Measurements from ENCODE around the gene ZNF532.
"Not testable (repeated sequence)": the region's sequence is repeated elsewhere in the genome, so short reads cannot be mapped to it uniquely, and the experiment has no call there.

GRCh38 chr18:58829886-58830285, 34.8 kb upstream of the ZNF532 start:
- TF ChIP-seq CTCF (conservative IDR thresholded peaks at IDR 0.05 in 1 of 2, IDR thresholded peaks at IDR 0.05 in 1 of 2; ENCODE audit: extremely low read depth in 1 of 2, insufficient read depth in 1 of 2, low read depth in 1 of 2, low read length in 2 of 2); EZH2 (IDR thresholded peaks at IDR 0.05; ENCODE audit: borderline replicate concordance, low read length): not testable (repeated sequence)
